Measurements from ENCODE around the gene ALB. TPM values are rescaled to one million over a fixed set of nuclear protein-coding genes. Genes with fewer than 3 reads are reported as not detected.

Gene ALB
- total and polyA plus RNA-seq, 2 of the 8 experiments (the other 6 are each of a cell fraction or from before 2014, with no cell fraction given), result 0.12 TPM; not detected in 1

DNA sequence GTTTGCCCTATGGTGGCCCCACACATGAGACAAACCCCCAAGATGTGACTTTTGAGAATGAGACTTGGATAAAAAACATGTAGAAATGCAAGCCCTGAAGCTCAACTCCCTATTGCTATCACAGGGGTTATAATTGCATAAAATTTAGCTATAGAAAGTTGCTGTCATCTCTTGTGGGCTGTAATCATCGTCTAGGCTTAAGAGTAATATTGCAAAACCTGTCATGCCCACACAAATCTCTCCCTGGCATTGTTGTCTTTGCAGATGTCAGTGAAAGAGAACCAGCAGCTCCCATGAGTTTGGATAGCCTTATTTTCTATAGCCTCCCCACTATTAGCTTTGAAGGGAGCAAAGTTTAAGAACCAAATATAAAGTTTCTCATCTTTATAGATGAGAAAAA is 14.6 kb downstream of the ALB start:
- Histone ChIP-seq H3K27me3 (replicated peaks in 1 of 4; ENCODE audit: control insufficient read depth in 3 of 4, extremely low read depth in 1 of 4, insufficient read depth in 3 of 4, low read length in 3 of 4) (no peaks in the 10 kb centered on the region), H3K4me1 (replicated peaks in 1 of 4; ENCODE audit: control insufficient read depth in 3 of 4, insufficient read depth in 4 of 4, low read length in 3 of 4) (peaks cover 0 to 4% (median 0%) of the 10 kb centered on the region in 4 experiments; a peak in 3 of 7 replicates), H3K9ac (replicated peaks in 1 of 4; ENCODE audit: extremely low read depth in 1 of 4, low read depth in 3 of 4, low read length in 3 of 4) (no peak overlapping the region), H2AFZ (ENCODE audit: low read length) (no peak overlapping the region), H2BK12ac (ENCODE audit: low read depth, low read length) (no peak overlapping the region), H3K4ac (replicated peaks; ENCODE audit: insufficient read length, low read depth, low read length) (no peak overlapping the region), H3K56ac (replicated peaks; ENCODE audit: insufficient read length, low read depth, low read length) (no peak overlapping the region), H4K91ac (replicated peaks; ENCODE audit: insufficient read length, low read length) (no peak overlapping the region), H2BK120ac (replicated peaks; ENCODE audit: low read depth, low read length) (no peak overlapping the region), H3K23me2 (ENCODE audit: low read depth, low read length) (no peaks in the 10 kb centered on the region), H2BK5ac (ENCODE audit: low read depth, low read length) (no peak overlapping the region), H3K23ac (ENCODE audit: insufficient read length) (no peak overlapping the region), H3K79me2 (ENCODE audit: control insufficient read depth in 1 of 2, insufficient read depth in 2 of 2, low read length in 2 of 2) (no peaks in the 10 kb centered on the region), H3K4me3 (ENCODE audit: extremely low read depth in 1 of 4, insufficient read depth in 2 of 4, low read depth in 3 of 4, low read length in 4 of 4) (no peak overlapping the region), H4K20me1 (replicated peaks in 1 of 2; ENCODE audit: control insufficient read depth in 1 of 2, insufficient read depth in 2 of 2, low read length in 2 of 2) (no peaks in the 10 kb centered on the region), H3K36me3 (ENCODE audit: control insufficient read depth in 2 of 4, insufficient read depth in 4 of 4, low read length in 3 of 4) (no peaks in the 10 kb centered on the region), H2BK15ac (ENCODE audit: low read length) (no peak overlapping the region), H3K27ac (ENCODE audit: low read depth, low read length) (no peak overlapping the region), H3K9me3 (ENCODE audit: insufficient read depth in 2 of 2, low read depth in 1 of 2, low read length in 1 of 2) (no peaks in the 10 kb centered on the region), H3K79me1 (ENCODE audit: low read depth, low read length) (no peaks in the 10 kb centered on the region), H2AK5ac (ENCODE audit: low read depth, low read length) (no peak overlapping the region), H4K5ac (ENCODE audit: insufficient read length, low read depth, low read length) (no peak overlapping the region), H2BK20ac (ENCODE audit: low read length) (no peak overlapping the region), H3K14ac (ENCODE audit: insufficient read length) (no peak overlapping the region), H3K18ac (ENCODE audit: extremely low read depth, low read length) (no peak overlapping the region), H3K4me2 (ENCODE audit: insufficient read depth in 1 of 2, low read depth in 2 of 2, low read length in 2 of 2) (no peak overlapping the region), H4K8ac (ENCODE audit: extremely low read depth, insufficient read depth, low read length) (no peak overlapping the region)
- CTCF ChIA-PET (ENCODE audit: partially characterized antibody), result interaction anchor here (0.6 to 2.6 kb wide), 9 partner anchors 10 to 403 kb away, joined by 3 to 11 read pairs (median 5); no protein-coding TSS in a partner anchor
- POLR2A ChIA-PET (ENCODE audit: partially characterized antibody), result no interaction called here
- DNase-seq (ENCODE audit: low read depth in 1 of 2, low spot score in 2 of 2), result no peak
- no peak for TF ChIP-seq MAFK (IDR thresholded peaks at IDR 0.05; ENCODE audit: low read depth, low read length)
- TF ChIP-seq GABPA (IDR thresholded peaks at IDR 0.05; ENCODE audit: borderline replicate concordance, insufficient read depth, low read length), result no peak
- FAIRE-seq, result no peak
- 94% methylated on average over 1 of the region's 1 CpG; no CpG with 5 or more reads in 1 of the 2 experiments for WGBS, 2 experiments (ENCODE audit: extremely low coverage in 1 of 2, insufficient coverage in 1 of 2, insufficient read length in 1 of 2, insufficient replicate concordance in 2 of 2, low coverage in 1 of 2, low lambda C conversion rate in 2 of 2, missing lambda C conversion rate in 1 of 2)

All from H1 (cell line).